MV-4-11 (cell line): ENCODE data around the gene LHFPL3.

Source experiments
- DNase-seq: peaks from one replicate; lab custom pipeline; 2025; lab: John Stamatoyannopoulos, UW

Gene LHFPL3

DNA sequence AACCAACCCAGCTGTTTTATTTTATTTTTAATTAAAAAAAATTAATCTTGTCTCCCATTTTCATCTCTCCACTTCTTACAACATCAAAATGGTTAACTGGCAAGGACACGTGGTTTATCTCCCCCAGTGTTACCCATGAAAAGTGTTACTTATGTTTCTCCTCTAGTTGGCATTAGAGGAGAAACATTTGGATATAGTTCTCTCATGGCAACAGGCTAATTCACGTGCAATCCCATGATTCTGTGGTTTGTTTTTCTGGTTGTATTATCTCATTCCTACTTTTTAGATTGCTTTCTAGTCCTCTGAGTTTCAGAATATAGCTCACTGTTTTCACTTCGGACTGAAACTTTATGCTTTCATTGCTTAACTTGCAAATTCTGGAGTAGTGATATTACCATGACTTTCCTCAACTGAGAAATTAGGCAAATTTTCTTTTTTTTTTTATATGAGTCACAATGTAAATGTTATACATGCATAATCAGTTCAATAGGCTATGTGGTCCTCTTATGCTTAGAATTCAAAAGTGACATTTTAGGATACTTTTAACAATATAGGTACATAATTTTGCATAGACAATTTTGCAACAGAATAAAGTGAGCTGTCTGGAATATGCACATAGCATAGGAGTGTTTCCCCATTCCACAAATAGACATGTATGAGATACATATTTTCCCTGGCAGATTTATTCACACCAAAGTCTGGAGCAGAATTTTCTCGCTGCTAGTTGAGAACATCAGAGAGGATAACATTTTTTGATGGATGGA, 43.0 kb downstream of the LHFPL3 start:
- DNase-seq: no peak

DNA sequence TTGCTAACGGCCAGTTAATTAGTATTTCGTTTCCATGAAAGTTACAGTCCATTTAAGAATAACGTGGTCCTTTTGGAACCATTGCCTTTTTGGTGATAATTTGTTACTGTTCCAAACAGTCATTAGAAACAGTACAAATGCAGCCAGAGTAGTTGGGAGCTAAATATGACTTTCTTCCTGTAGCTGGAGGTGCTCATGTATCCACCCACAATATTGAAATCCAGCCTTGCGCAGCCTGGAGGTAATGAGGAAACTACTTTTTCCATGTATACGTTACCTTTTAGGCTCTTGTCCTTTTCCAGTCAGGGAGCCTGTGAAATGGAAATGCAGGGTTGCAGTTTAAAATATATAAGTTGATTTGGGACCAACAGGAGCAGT, 43.6 kb downstream of the LHFPL3 start:
- no peak for DNase-seq

DNA sequence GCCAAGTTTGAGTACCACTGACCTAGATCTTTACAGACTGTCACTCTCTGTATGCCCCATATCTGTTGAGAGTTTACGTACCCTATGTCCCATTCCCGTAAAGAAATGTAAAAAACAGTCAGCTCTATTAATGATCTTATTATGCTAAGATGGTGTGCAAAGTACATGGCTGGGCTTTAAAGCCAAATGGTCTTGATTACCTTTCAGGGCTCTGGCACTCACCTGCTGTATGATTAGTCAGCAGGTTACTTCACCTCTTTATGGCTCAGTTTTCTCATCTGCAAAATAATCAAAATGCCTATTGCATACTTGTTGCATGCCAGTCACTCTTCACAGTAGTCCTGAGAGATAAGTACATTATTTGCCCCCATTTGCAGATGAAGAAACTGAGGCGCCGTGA, 54.2 kb downstream of the LHFPL3 start:
- DNase-seq: no peak

DNA sequence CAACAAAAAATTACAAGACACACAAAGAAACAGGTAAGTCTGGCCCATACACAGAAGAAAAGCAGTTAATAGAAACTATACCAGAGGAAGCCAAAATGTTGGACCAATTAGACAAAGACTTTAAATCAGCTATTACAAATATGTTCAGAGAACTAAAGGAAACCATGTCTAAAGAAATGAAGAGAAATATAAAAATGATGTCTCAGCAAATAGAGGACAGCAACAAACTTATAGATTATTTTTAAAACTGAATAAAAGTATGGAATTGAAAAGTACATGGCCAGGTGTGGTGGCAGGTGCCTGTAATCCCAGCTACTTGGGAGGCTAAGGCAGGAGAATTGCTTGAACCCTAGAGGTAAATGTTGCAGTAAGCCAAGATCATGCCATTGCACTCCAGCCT, 58.5 kb downstream of the LHFPL3 start:
- DNase-seq: no peak

DNA sequence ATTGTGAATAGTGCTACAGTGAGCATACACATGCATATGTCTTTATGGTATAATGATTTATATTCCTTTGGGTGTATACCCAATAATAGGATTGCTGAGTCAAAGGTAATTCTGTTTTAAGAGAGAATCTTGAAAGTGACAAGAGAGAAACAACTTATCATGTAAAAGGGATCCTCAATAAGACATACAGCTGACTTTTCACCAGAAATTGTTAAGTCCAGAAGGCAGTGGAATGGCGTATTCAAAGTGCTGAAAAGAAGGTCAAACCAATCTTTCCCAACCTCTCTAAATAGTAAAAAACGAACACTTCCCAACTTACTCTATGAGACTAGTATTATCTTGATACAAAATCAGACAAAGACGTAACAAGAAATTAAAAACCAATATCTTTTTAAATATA, 59.8 kb downstream of the LHFPL3 start:
- DNase-seq: no peak

DNA sequence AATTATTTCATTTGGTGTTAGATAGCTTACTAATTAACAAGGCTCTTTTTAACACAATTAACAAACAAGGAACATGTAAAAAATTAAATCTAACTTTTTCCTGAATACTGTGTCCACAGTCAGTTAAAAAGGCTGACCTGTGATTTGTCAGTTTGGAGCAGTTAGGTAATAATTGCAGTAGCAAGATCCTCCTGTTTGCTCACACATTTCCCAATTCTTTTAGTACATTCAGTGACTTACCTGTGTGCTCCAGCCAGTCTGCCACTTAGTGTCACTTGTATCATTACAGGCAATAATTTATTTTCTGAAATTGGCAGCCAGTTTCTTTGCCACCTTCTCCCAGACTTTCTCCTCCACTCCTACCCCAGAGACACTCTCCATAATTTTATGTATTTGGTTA, 66.8 kb downstream of the LHFPL3 start:
- no peak for DNase-seq

DNA sequence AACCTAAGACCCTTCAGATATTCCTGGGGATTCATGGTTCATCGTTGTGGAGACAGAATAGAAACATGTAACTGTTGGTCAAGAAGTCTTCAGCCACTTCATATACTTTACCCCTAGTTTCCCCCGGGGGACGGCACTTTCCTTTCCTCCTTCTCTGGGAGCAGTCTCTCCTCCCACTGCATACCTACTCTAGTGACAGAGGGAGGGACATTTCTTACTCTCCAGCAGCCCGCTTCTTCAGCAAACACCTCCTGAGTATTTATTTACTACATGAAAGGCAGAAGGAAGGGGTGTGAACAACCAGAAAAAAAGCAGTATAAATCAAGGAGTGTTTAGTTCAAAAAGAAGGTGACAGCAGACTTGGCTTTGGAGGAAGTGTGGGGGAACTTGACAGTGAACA, 69.0 kb downstream of the LHFPL3 start:
- no peak for DNase-seq

DNA sequence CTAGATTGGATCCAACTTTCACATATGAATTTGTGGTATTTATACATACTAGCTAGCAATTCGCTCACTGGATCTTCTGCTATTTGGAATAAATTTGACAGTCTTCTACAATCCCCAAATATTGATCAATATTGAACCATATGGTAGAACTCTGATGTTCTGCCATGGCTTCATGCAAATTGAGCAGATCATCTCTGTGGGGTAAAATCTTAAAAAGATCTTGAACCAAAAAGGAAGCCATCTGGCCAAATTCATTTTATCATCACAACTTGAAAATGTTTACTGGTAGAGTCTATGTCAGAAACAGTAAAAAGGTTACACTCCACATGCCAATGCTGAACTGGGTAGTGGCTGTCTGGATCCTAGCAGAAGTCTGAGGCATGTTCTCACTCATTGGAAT, 80.0 kb downstream of the LHFPL3 start:
- no peak for DNase-seq

DNA sequence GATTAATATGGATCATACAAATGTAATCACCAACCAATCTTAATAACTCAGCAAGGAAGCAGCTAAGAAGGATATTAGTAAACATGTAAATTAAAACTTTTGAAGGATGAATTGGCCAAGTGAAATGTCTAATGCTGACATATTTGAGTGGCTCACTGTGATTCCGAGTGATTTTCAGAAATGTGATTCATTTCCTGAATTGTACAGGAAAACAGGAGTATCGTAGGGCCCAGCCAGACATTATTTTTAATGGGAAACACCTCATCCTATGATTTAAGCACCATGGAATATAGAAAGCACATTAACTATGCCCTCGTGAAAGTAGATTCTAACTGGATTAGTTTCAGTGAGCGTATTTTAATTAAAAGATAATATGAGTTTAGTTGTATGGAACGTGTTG, 82.3 kb downstream of the LHFPL3 start:
- DNase-seq: no peak

DNA sequence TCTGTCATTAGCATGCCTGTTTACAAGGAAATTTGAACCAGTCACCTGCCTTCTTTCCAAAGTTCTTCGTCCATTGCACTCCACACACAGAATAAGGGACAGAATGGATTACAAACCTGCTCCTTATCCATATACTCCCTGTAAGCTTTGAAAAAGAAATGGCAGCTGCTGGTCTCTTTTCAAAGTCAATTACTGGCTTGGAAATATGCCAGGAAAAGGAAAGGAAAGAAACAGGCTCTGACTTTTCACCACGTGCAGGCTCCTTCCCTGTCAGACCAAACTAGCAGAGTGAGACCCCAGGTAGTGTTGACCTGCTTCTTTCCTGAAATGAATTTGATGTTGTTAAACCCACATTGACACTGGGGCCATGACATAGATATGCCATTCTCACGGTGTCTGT, 84.5 kb downstream of the LHFPL3 start:
- DNase-seq: no peak

DNA sequence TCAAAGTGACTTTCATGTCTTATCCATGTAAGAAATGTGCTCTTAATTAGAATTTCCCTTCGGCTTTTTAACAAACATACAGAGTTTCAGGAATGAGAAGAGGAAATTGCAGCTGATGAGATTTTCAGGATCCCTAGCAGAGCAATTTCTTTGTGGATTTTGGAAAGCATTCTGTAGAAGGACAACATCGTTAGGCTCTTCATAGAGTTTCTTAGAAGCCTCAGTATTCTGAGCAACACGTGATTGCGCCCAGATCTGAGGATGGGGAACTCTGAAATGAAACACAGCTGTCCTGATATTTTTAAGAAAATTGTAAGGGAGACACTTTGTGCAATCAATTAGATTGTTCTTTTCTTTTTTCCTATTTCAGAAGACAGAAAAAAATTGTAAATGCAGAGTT, 85.8 kb downstream of the LHFPL3 start:
- DNase-seq: no peak

DNA sequence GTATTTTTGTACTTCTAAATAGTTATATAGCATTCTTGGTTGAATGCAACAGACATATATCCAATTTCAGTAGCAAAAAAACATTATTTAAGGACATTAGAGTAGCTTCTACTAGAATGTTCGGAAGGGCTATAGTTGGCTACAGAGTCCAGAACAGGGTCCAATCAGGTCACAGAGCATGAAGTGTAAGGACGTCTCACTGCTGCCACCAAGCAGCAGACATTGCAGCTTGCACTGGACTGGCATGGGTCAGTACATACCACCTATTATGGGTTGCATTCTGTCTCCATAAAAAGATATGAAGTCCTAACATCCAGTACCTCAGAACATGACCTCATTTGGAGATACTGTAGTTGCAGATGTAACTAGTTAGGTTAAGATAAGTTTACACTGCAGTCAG, 87.3 kb downstream of the LHFPL3 start:
- no peak for DNase-seq

DNA sequence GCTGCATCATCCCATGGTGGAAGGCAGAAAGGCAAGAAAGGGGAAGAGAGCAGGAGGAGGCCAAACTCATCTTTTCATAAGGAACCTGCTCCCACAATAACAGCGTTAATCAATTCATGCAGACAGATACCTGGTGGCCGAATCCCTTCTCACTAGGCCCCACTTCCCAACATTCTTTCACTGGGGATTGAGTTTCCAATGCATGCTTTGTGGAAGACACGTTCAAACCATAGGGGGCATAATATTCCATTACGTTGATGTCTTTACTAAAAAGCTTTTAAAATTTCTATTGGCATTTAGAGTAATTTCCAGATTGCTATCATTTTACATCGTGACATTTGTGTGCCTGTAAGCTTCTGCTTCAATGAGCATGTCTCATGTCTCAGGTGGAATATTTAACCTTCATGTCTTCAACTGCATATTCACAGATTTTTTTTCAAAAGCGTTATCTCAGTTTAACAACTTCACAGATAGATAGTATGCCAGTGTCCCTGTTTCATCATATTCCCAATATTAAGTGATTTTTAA, 88.5 kb downstream of the LHFPL3 start:
- no peak for DNase-seq

DNA sequence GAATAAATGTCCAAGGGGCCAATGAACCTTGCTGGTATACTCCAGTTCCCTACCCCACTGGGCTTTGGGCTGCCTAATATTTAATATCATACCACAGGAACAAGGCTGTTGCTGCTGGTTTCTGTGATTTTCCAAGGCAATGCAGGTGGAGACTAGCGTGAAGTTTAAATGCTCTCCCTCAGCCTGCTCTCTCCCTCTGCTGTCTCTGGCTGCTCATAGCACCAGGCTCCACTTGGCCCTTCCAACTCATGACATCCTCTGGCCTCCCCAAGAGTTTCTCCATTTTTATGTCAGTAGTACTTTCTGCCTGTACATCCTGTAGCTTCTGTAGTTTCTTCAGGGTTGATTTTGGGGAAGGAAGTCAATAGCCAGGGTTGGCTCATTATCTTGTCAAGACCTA, 103.5 kb downstream of the LHFPL3 start:
- DNase-seq: no peak

DNA sequence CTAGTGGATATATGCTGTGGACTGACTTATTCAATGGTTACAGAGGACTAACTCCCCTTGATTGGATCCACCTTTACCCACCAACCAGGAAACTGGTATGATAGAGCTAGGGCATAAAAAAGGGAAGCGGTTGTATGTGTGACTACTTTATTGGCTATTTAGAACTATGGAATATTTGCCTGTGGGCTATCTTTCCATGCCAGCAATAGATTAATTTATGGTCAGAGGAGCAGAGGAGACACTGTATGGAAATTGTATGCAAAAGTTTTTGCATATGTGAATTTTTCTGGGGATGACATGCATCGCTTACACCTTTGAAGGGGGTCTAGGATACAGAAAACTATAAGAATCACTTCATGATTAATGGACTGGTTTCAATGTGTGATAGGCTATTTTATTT, 105.7 kb downstream of the LHFPL3 start:
- no peak for DNase-seq

DNA sequence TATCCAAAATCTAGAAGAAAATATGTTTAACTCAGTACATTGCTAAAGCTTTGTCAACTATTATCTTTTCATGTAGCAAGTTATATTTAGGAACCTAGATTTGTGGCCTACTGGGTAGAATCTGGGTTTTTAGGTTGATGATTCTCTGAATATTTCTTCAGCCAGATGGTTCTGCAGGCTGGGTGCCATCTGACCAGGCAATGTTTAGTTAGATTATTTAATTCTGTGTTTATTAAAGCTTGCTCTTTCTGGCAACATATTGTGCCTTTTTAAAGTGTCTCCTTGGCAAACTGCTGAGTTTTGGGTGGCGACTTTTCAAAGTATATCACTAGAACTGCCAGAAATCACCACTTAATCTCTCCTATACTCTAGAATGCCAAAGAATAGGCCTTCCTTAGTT, 114.1 kb downstream of the LHFPL3 start:
- no peak for DNase-seq

DNA sequence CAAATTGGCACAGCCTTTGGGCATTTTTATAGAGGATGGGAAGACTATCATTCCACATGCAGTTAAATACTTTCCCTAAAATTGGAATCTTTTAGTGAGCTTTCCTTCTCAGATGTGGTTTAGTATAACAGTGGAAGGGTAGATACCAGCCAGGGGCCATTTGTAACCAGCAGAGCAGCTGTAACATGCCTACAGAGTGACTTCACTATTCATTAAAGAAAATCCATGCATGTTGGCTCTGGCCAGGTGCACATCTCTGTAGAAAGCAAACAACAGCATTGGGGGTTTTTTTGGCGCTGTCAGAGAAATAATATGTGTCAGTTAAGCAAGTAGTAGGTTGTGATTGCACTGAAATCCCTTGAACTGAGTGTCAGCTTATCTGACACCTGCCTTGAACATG, 115.6 kb downstream of the LHFPL3 start:
- no peak for DNase-seq

DNA sequence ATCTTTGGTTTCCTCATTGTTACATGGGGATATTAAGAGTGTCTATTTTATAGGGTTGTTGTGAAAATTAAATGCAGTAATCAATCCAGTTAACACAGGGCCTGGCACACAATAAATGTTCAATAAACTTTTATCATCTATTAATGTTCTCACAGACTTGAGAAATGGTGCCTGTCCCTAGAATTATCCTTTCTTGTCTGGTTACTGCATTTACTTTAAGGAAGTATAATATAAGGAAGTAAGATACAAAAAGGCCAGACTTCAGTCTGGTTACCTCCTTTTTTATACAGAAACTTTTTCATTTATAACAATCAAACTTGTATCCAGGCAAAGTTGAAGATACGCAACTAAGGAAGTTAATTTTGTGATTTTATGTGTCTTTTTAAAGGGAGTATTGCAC, 117.0 kb downstream of the LHFPL3 start:
- DNase-seq: no peak

DNA sequence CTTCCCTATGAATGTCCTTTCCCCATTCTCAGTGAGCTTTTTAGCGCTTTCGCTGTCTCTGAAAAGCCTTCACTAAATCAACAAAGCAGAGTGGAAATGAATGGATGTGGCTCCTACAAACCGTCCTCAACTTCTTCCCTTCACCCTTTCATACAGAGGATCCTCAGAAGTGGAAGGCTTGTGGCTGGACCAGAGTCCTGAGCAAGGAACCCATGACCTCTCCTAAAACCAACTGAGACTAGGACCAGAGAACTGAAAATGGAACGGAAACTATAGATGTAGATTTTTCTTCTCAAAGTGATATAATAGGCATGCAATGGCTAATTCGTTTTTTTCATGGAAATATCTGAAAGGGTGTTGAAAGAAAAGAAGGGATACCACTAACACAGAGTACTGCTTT, 122.5 kb downstream of the LHFPL3 start:
- DNase-seq: peak; percentile 5

DNA sequence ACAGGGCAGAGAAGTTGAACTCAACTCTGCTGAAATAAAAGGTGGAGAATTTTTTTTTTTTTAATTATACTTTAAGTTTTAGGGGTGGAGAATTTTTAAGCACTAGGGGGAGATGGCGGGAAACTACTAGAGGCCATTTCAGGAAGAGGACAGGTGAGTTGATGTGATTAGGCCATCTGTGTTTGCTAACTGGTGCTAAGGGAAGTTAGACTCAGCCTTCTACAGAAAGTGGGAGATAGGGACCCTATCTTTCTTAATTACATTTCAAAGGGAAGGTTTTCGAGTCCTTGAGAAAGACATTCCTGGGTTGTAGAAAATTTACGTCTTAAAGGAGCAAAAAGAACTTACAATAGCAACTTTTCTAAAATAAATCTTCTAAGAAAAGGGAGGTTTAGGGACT, 124.8 kb downstream of the LHFPL3 start:
- no peak for DNase-seq

DNA sequence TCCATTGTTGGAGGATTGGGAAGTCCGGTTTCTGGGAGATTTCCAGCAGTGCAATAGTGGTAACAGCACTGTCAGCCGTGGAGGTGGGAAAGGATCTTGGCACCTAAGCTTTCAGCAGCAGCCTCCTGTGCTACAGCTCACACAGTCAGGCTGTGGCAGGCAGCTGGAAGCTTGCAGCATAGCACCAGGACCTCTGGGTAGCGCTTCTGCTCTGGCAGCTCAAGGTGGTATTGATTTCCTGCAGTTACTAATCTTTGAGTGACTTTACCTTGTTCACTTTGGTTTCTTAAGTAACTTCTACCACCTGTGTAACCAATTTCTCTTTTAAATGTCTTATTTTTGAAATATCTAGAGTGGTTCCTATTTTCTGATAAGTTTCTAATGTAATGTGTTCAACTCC, 130.5 kb downstream of the LHFPL3 start:
- no peak for DNase-seq

DNA sequence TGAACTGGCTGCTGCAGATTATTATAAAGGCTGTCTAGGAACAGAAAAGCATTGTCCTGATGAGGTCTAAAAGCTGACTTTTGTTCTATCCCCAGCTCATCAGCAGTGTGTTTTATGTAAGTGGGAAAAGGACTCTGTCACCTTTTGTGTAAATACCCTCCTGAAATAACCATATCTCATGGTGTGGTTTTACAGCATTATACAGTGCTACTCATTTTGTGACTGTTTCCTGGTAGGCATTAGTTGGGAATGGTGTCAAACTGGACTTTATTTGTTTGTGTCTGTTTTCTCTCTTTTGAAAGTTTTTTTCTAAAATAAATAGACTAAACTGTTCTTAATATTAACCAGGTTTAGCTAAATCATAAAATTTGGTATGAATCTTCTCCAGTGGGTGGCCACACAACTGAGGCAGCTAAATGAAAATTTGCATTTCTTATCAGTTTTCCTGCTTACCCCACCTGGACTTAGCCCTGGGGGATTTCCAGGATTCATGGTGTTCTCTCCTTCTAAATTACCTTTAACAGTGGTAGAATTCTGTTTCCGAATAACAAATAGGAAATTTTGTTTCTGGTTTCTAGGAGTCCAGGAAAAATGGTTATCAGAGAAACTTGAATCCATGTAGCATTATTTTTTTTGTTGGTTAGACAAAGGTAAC, 140.9 kb downstream of the LHFPL3 start:
- no peak for DNase-seq

DNA sequence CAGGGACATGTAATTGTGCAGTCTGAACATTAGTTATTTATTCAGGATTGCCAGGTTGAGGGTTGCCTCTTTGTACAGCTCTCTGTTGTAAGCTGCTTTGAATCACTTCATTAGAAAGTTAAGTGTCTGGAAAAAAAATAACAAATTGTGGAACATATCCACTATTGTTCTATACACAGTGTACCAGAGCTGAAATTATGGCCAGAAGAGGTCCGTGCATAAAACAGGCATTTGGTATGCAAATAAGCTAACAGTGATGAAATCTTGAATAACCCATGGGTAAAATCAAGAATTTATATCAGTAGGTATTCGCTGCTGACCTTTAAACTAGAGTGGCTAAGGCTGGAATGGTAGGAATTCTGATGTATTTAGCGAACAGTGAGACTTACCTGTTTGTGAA, 152.1 kb downstream of the LHFPL3 start:
- DNase-seq: no peak
